GM23248 (cell line): ENCODE results near the gene TCEAL9.

ENCODE experiments used
- EZH2 ChIP-seq: fragments of 200-600 bp; sonication (generic); IDR thresholded peaks from 2 replicates; pipeline ENCODE4 v1.6.1; 2018; ENCODE audit warnings: antibody characterized with exemption, mild to moderate bottlenecking; ENCODE audit not compliant: insufficient read depth, poor library complexity, severe bottlenecking
- EZH2phosphoT487 ChIP-seq: fragments of 200-600 bp; sonication (generic); IDR thresholded peaks from 2 replicates; pipeline ENCODE4 v1.6.1; 2018; ENCODE audit warnings: antibody characterized with exemption, moderate library complexity, mild to moderate bottlenecking, low read depth; ENCODE audit not compliant: insufficient read depth

GRCh38 chrX:103397707-103398106, 41.4 kb downstream of the TCEAL9 start:
- TF ChIP-seq EZH2phosphoT487 (no peak), EZH2 (no peak)
